PC-9 (cell line): Measurements from ENCODE around the gene PDE6B. TPM values are rescaled to one million over a fixed set of nuclear protein-coding genes. Genes with fewer than 3 reads are reported as not detected.

Experiments
- BruUV-seq: library from RNA; stranded (reverse); fragments of 400-500 nt; replicated peaks from 2 replicates; lab custom pipeline; 2021; lab: Mats Ljungman, UMichigan
- CTCF ChIA-PET: fragments of 300-600 bp; sonication (Branson Sonifier 250); formaldehyde crosslinking; loops from one replicate; lab custom pipeline; 2022; ENCODE audit warnings: antibody characterized with exemption; lab: Charles Lee
- POLR2A ChIA-PET: fragments of 300-600 bp; sonication (Branson Sonifier 250); formaldehyde crosslinking; loops from one replicate; lab custom pipeline; 2022; ENCODE audit warnings: antibody characterized with exemption; ENCODE audit not compliant: unreplicated experiment; lab: Charles Lee
- DNase-seq, 2 experiments: peaks; one replicate each; pipeline versions ENCODE4 v3.0.0 to v3.0.0-alpha.2; 2015 to 2022; ENCODE audit warnings: mixed read lengths in 1 of 2
- H2AFZ ChIP-seq: fragments of 200-600 bp; sonication (generic); 2 replicates; pipeline ENCODE4 v1.8.1; 2017; ENCODE audit warnings: antibody characterized with exemption
- H3F3A ChIP-seq: fragments of 200-600 bp; sonication (generic); 2 replicates; pipeline ENCODE4 v1.8.1; 2017; ENCODE audit warnings: antibody characterized with exemption, mild to moderate bottlenecking, low read depth; ENCODE audit not compliant: insufficient read depth
- H3K27ac ChIP-seq: fragments of 200-600 bp; sonication (generic); 2 replicates; pipeline ENCODE4 v1.6.1; 2016; ENCODE audit warnings: mixed run types
- H3K27me3 ChIP-seq: fragments of 200-600 bp; sonication (generic); 2 replicates; pipeline ENCODE4 v1.6.1; 2016; ENCODE audit warnings: low read depth, mixed run types; ENCODE audit not compliant: insufficient read depth
- H3K36me3 ChIP-seq: fragments of 200-600 bp; sonication (generic); 2 replicates; pipeline ENCODE4 v1.6.1; 2016; ENCODE audit warnings: low read depth, mixed run types
- H3K4me1 ChIP-seq: fragments of 200-600 bp; sonication (generic); replicated peaks from 2 replicates; pipeline ENCODE4 v1.6.1; 2016; ENCODE audit warnings: mixed run types; ENCODE audit not compliant: insufficient read depth
- H3K4me2 ChIP-seq: fragments of 200-600 bp; sonication (generic); 2 replicates; pipeline ENCODE4 v1.6.1; 2017; ENCODE audit warnings: mixed run types
- H3K4me3 ChIP-seq: fragments of 200-600 bp; sonication (generic); 2 replicates; pipeline ENCODE4 v1.6.1; 2016; ENCODE audit warnings: mixed run types
- H3K79me2 ChIP-seq: fragments of 200-600 bp; sonication (generic); 2 replicates; pipeline ENCODE4 v1.6.1; 2017; ENCODE audit warnings: low read depth, mixed run types
- H3K9me2 ChIP-seq: fragments of 200-600 bp; sonication (generic); 2 replicates; pipeline ENCODE4 v1.8.1; 2017; ENCODE audit warnings: mild to moderate bottlenecking; ENCODE audit not compliant: insufficient read depth
- H3K9me3 ChIP-seq: fragments of 200-600 bp; sonication (generic); 2 replicates; pipeline ENCODE4 v1.8.1; 2016; ENCODE audit warnings: low read depth; ENCODE audit not compliant: insufficient read depth
- H4K20me1 ChIP-seq: fragments of 200-600 bp; sonication (generic); 2 replicates; pipeline ENCODE4 v1.8.1; 2017; ENCODE audit not compliant: insufficient read depth
- EZH2 ChIP-seq: fragments of 200-600 bp; sonication (generic); IDR thresholded peaks from 2 replicates; pipeline ENCODE4 v1.8.0; 2017; ENCODE audit warnings: antibody characterized with exemption, low read depth
- intact Hi-C: fragments of 100-400 bp; cut with micrococcal nuclease; formaldehyde crosslinking; loops from one replicate; pipeline ENCODE4 v1.10.0; 2022; ENCODE audit not compliant: unreplicated experiment
- total RNA-seq: library from RNA; stranded (reverse); gene quantifications from 2 replicates; pipeline ENCODE4 v1.2.3, GENCODE V29; 2021
- TF ChIP-seq, protein P1 (sequence below): fragments of 200-600 bp; sonication (generic); conservative IDR thresholded peaks from 2 replicates; pipeline ENCODE4 v1.6.1; 2017; ENCODE audit warnings: mixed run types, antibody characterized with exemption, mild to moderate bottlenecking, moderate library complexity

Gene PDE6B
- total RNA-seq, 1 experiment from 2014 or later = 5.9 TPM

DNA sequence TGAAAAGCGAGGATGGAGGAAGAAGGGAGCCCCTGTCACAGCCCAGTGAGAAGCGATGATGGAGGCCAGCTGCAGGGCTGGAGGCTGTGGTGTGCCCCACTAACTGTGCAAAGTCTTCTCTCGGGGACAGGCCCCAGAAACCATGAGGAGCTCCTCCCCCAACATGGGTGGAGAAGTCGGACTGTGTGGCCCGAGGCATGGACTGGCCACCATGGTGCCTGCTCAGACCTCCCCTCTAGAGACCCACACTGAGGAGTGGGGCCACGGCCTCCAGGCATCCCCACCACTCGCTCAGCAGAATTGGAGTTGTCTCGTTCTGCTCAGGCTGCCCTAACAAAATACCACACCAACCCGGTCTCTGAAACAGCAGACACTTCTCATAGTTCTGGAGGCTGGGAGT lies 12.2 kb upstream of the PDE6B start:
- Histone ChIP-seq H3K36me3 (no peaks in the 10 kb centered on the region), H3K4me1 (peaks cover 33% of the 10 kb centered on the region), H3K4me2 (no peak overlapping the region), H4K20me1 (peaks cover 5% of the 10 kb centered on the region; the same call in 1 of the 2 replicates), H3K9me2 (no peaks in the 10 kb centered on the region), H2AFZ (no peak overlapping the region), H3K79me2 (no peaks in the 10 kb centered on the region), H3F3A (peaks cover 20% of the 10 kb centered on the region), H3K27ac (no peak overlapping the region), H3K27me3 (peaks cover 25% of the 10 kb centered on the region), H3K9me3 (no peaks in the 10 kb centered on the region), H3K4me3 (no peak overlapping the region)
- intact Hi-C loops = loop anchor here (10.0 kb wide), 1 partner anchor 372 kb away; the partner anchor contains the start of gene IDUA
- BruUV-seq = no TSS peak
- DNase-seq = no peak
- TF ChIP-seq, protein P1, sequence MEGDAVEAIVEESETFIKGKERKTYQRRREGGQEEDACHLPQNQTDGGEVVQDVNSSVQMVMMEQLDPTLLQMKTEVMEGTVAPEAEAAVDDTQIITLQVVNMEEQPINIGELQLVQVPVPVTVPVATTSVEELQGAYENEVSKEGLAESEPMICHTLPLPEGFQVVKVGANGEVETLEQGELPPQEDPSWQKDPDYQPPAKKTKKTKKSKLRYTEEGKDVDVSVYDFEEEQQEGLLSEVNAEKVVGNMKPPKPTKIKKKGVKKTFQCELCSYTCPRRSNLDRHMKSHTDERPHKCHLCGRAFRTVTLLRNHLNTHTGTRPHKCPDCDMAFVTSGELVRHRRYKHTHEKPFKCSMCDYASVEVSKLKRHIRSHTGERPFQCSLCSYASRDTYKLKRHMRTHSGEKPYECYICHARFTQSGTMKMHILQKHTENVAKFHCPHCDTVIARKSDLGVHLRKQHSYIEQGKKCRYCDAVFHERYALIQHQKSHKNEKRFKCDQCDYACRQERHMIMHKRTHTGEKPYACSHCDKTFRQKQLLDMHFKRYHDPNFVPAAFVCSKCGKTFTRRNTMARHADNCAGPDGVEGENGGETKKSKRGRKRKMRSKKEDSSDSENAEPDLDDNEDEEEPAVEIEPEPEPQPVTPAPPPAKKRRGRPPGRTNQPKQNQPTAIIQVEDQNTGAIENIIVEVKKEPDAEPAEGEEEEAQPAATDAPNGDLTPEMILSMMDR = no peak
- TF ChIP-seq EZH2 = no peak
- POLR2A ChIA-PET = interaction anchor here (0.6 kb wide), 1 partner anchor 166 kb away, joined by 5 read pairs; no protein-coding TSS in a partner anchor
- CTCF ChIA-PET = no interaction called here

DNA sequence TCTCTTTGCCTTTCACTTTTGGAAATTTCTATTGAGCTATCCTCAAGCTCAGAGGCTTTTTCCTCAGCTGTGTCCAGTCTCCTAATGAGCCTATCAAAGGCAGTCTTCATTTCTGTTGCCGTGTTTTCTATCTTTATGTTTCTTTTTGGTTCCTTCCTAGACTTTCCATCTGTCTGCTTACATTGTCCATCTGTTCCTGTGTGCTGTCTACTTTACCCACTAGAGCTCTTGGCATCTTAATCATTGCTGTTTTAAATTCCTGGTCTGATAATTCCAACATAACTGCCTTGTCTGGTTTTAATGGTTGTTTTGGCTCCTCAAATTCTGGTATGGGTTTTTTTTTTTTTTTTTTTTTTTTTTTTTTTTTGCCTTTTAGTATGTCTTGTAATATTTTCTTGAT lies 9.3 kb upstream of the PDE6B start:
- H3K36me3 ChIP-seq = no peaks in the 10 kb centered on the region
- TF ChIP-seq, protein P1 = no peak
- TF ChIP-seq EZH2 = no peak
- DNase-seq = no peak
- no peaks in the 10 kb centered on the region for H3K9me3 ChIP-seq
- H3K27ac ChIP-seq = no peak overlapping the region
- H2AFZ ChIP-seq = no peak overlapping the region
- no peak overlapping the region for H3K4me3 ChIP-seq
- intact Hi-C loops = loop anchor here (10.0 kb wide), 1 partner anchor 369 kb away; the partner anchor contains the start of gene IDUA
- peaks cover under 1% of the 10 kb centered on the region; the same call in 1 of the 2 replicates for H3F3A ChIP-seq
- ChIA-PET POLR2A (no interaction called here), CTCF (no interaction called here)
- H3K4me1 ChIP-seq = peaks cover 18% of the 10 kb centered on the region
- no peak overlapping the region for H3K4me2 ChIP-seq
- H4K20me1 ChIP-seq = no peaks in the 10 kb centered on the region
- H3K79me2 ChIP-seq = no peaks in the 10 kb centered on the region
- no peaks in the 10 kb centered on the region for H3K9me2 ChIP-seq
- peaks cover 54% of the 10 kb centered on the region for H3K27me3 ChIP-seq
- no TSS peak for BruUV-seq

DNA sequence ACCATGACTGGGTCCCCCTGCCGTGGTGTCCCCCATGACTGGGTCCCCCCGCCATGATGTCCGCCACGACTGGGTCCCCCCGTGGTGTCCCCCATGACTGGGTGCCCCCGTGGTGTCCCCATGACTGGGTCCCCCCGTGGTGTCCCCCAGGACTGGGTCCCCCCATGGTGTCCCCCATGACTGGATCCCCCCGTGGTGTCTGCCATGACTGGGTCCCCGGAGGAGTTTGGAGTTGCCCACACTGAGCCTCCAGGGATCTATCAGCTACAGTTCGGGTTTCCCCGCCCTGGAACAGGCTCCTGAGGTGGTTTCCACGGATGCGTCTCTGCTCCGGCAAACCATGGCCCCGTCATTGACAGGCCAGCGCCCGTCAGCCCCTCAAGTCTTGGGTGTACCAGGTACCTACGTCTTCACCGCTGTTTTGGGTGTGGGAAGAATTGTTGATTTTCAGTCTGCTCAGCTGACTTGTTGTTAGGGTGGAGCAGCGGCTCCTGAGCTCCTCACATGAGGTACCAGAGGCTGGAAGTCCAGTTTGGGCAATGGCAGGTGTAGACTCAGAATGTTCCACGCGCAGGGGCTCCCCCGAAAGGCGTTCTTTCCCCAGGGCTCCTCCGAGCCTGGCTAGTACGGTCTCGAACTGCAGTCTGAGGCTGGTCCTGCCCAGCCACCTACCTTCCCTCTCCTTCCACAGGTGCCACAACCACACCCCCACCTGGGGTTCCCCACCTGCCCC lies 8.3 kb upstream of the PDE6B start:
- Histone ChIP-seq H3K9me2 (no peaks in the 10 kb centered on the region), H3K27ac (no peak overlapping the region), H3K79me2 (no peaks in the 10 kb centered on the region), H3F3A (no peaks in the 10 kb centered on the region), H4K20me1 (no peaks in the 10 kb centered on the region), H3K4me3 (no peak overlapping the region), H3K36me3 (no peaks in the 10 kb centered on the region), H2AFZ (no peak overlapping the region), H3K27me3 (peaks cover 63% of the 10 kb centered on the region), H3K4me1 (peaks cover 9% of the 10 kb centered on the region), H3K4me2 (no peak overlapping the region), H3K9me3 (no peaks in the 10 kb centered on the region)
- BruUV-seq = no TSS peak
- POLR2A ChIA-PET = no interaction called here
- CTCF ChIA-PET = no interaction called here
- intact Hi-C loops = loop anchor here (10.0 kb wide), 1 partner anchor 368 kb away; the partner anchor contains the start of gene IDUA
- DNase-seq = no peak
- TF ChIP-seq EZH2 = no peak
- TF ChIP-seq, protein P1 = no peak
